Measurements from ENCODE around the gene RPUSD3.

GRCh38 chr3:9817436-9817835, 26.4 kb downstream of the RPUSD3 start:
- TF ChIP-seq CTCF (conservative IDR thresholded peaks at IDR 0.05; ENCODE audit: low read depth, low read length) (no peak), CEBPB (IDR thresholded peaks at IDR 0.05; ENCODE audit: low read depth, low read length) (no peak)
